C4-2B (cell line): ENCODE data around the gene CPSF4.

ENCODE experiments used
- CTCF ChIP-seq: fragments of 450-650 bp; conservative IDR thresholded peaks from 2 replicates; pipeline ENCODE4 v1.5.1; 2017; ENCODE audit warnings: mild to moderate bottlenecking
- ZFX ChIP-seq: fragments of 450-650 bp; IDR thresholded peaks from 2 replicates; pipeline ENCODE4 v1.6.1; 2017

GRCh38 chr7:99478464-99479440 is 40.0 kb downstream of the CPSF4 start:
- TF ChIP-seq CTCF (no peak), ZFX (no peak)
